ENCODE data around the gene RNF32. TPM values are rescaled to one million over a fixed set of nuclear protein-coding genes. Genes with fewer than 3 reads are reported as not detected.
A peak's percentile ranks its signal among the peaks of the same experiment; 100 is the strongest.

RNF32 gene
- total and polyA plus RNA-seq, 2 of the 13 experiments (the other 11 are each of a cell fraction or from before 2014, with no cell fraction given): not detected

DNA sequence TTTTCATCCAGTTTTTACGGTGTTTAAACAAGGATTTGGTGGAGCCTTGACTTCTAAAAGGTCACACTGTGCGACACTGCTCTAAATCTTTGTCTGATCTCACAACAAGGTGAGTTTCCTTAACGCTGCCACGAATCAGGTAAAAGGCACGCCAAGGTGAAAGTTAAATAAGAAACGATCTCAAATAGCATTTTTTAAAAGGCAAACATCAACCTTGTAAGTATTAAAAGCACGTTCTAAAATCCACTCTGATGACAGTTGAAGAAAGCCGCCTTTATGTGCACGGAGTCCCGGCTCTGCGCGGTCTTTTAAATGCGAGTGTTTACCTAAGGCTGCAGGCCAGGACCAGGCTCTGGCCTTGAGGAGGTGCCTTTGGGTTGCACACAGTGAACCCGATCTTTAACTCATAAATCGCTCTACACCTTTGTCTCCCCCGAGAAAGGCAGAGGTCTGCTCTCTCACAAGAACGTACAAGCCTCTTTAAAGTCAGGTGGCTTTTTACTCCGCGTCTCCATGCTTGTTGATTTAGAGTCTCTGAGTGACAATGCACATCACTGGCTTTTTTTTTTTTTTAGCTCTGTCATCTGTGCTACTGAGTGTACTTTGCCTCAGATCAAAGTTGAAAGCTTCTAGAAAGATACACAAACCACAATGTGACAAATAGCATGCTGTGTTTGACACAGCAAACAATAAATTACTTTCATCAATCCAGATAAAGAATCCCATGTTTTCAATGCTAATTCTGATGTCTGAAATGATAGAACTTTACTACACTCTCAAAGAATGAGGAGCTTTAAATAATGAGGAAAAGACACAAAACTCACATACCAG, 25.9 kb upstream of the RNF32 start (continued):
- TF ChIP-seq, protein P1, sequence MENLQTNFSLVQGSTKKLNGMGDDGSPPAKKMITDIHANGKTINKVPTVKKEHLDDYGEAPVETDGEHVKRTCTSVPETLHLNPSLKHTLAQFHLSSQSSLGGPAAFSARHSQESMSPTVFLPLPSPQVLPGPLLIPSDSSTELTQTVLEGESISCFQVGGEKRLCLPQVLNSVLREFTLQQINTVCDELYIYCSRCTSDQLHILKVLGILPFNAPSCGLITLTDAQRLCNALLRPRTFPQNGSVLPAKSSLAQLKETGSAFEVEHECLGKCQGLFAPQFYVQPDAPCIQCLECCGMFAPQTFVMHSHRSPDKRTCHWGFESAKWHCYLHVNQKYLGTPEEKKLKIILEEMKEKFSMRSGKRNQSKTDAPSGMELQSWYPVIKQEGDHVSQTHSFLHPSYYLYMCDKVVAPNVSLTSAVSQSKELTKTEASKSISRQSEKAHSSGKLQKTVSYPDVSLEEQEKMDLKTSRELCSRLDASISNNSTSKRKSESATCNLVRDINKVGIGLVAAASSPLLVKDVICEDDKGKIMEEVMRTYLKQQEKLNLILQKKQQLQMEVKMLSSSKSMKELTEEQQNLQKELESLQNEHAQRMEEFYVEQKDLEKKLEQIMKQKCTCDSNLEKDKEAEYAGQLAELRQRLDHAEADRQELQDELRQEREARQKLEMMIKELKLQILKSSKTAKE (CRISPR knock-in tag; IDR thresholded peaks at IDR 0.05; ENCODE audit: borderline replicate concordance): no peak; the same call in none of the 2 replicates
- TF ChIP-seq GABPA (IDR thresholded peaks at IDR 0.05; ENCODE audit: low read depth, low read length) (no peak), GABPA (CRISPR knock-in tag; IDR thresholded peaks at IDR 0.05; ENCODE audit: low read depth) (peak; percentile 48; the same call in 1 of the 2 replicates), ZNF777 (CRISPR knock-in tag; IDR thresholded peaks at IDR 0.05) (no peak), MEIS1 (CRISPR knock-in tag; IDR thresholded peaks at IDR 0.05; ENCODE audit: borderline replicate concordance) (peak; percentile 87), STAG1 (CRISPR knock-in tag; IDR thresholded peaks at IDR 0.05) (no peak), ZBTB8A (CRISPR knock-in tag; IDR thresholded peaks at IDR 0.05; ENCODE audit: borderline replicate concordance, low read depth) (no peak), TGIF2 (CRISPR knock-in tag; IDR thresholded peaks at IDR 0.05) (peak; percentile 91), KAT2B (IDR thresholded peaks at IDR 0.05; ENCODE audit: borderline replicate concordance, low read depth, low read length) (no peak), SYNCRIP (IDR thresholded peaks at IDR 0.05; ENCODE audit: insufficient read depth, low read depth, low read length) (no peak), NONO (IDR thresholded peaks at IDR 0.05) (no peak), NONO (CRISPR knock-in tag; conservative IDR thresholded peaks at IDR 0.05) (peak; percentile 82), ZNF713 (CRISPR knock-in tag; IDR thresholded peaks at IDR 0.05) (no peak), ZNF337 (CRISPR knock-in tag; IDR thresholded peaks at IDR 0.05; ENCODE audit: borderline replicate concordance, low read depth) (no peak), ZNF567 (CRISPR knock-in tag; IDR thresholded peaks at IDR 0.05; ENCODE audit: borderline replicate concordance) (no peak), ZNF883 (CRISPR knock-in tag; IDR thresholded peaks at IDR 0.05; ENCODE audit: not compliant biosample characterization) (no peak), NCOA2 (CRISPR knock-in tag; IDR thresholded peaks at IDR 0.05) (peak; percentile 96), PAX8 (CRISPR knock-in tag; IDR thresholded peaks at IDR 0.05; ENCODE audit: borderline replicate concordance) (no peak), ZNF589 (CRISPR knock-in tag; conservative IDR thresholded peaks at IDR 0.05) (no peak)
- TF ChIP-seq, protein P2, sequence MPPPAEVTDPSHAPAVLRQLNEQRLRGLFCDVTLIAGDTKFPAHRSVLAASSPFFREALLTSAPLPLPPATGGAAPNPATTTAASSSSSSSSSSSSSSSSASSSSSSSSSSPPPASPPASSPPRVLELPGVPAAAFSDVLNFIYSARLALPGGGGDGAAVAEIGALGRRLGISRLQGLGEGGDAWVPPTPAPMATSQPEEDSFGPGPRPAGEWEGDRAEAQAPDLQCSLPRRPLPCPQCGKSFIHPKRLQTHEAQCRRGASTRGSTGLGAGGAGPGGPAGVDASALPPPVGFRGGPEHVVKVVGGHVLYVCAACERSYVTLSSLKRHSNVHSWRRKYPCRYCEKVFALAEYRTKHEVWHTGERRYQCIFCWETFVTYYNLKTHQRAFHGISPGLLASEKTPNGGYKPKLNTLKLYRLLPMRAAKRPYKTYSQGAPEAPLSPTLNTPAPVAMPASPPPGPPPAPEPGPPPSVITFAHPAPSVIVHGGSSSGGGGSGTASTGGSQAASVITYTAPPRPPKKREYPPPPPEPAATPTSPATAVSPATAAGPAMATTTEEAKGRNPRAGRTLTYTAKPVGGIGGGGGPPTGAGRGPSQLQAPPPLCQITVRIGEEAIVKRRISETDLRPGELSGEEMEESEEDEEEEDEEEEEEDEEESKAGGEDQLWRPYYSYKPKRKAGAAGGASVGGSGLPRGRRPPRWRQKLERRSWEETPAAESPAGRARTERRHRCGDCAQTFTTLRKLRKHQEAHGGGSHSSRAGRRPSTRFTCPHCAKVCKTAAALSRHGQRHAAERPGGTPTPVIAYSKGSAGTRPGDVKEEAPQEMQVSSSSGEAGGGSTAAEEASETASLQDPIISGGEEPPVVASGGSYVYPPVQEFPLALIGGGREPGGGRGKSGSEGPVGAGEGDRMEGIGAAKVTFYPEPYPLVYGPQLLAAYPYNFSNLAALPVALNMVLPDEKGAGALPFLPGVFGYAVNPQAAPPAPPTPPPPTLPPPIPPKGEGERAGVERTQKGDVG (CRISPR knock-in tag; IDR thresholded peaks at IDR 0.05; ENCODE audit: borderline replicate concordance): no peak
- TF ChIP-seq, protein P3, sequence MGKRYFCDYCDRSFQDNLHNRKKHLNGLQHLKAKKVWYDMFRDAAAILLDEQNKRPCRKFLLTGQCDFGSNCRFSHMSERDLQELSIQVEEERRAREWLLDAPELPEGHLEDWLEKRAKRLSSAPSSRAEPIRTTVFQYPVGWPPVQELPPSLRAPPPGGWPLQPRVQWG (CRISPR knock-in tag; IDR thresholded peaks at IDR 0.05; ENCODE audit: borderline replicate concordance, low read depth): no peak
- TF ChIP-seq, protein P4, sequence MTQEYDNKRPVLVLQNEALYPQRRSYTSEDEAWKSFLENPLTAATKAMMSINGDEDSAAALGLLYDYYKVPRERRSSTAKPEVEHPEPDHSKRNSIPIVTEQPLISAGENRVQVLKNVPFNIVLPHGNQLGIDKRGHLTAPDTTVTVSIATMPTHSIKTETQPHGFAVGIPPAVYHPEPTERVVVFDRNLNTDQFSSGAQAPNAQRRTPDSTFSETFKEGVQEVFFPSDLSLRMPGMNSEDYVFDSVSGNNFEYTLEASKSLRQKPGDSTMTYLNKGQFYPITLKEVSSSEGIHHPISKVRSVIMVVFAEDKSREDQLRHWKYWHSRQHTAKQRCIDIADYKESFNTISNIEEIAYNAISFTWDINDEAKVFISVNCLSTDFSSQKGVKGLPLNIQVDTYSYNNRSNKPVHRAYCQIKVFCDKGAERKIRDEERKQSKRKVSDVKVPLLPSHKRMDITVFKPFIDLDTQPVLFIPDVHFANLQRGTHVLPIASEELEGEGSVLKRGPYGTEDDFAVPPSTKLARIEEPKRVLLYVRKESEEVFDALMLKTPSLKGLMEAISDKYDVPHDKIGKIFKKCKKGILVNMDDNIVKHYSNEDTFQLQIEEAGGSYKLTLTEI (CRISPR knock-in tag; conservative IDR thresholded peaks at IDR 0.05): no peak

All from HepG2 (cell line).